ENCODE measurements around the gene CHRNB1. TPM values are rescaled to one million over a fixed set of nuclear protein-coding genes. Genes with fewer than 3 reads are reported as not detected.
"Not testable (repeated sequence)": the region's sequence is repeated elsewhere in the genome, so short reads cannot be mapped to it uniquely, and the experiment has no call there.

CHRNB1 gene
- total RNA-seq, 2 donors from 2014 or later: 12.4 to 13.8 TPM

GRCh38 chr17:7460850-7461660, 16.2 kb downstream of the CHRNB1 start:
- DNase-seq: no peak
- no peak for ATAC-seq
- intact Hi-C loops (cut with DNase I): no loop called here

- ATAC-seq: no peak
- intact Hi-C loops (cut with DNase I): no loop called here
- no peak for DNase-seq
Measured at GRCh38 chr17:7462474-7463371, 17.9 kb downstream of the CHRNB1 start.

GRCh38 chr17:7463372-7463846, 18.5 kb downstream of the CHRNB1 start:
- no peak for ATAC-seq
- intact Hi-C loops (cut with DNase I): no loop called here
- DNase-seq: no peak

- ATAC-seq: no peak
- intact Hi-C loops (cut with DNase I): no loop called here
- DNase-seq: no peak
Measured at GRCh38 chr17:7464081-7464480, 19.2 kb downstream of the CHRNB1 start.

- ATAC-seq (no peak), DNase-seq (no peak)
- intact Hi-C loops (cut with DNase I): no loop called here
Measured at GRCh38 chr17:7465597-7466275, 20.9 kb downstream of the CHRNB1 start.

DNA sequence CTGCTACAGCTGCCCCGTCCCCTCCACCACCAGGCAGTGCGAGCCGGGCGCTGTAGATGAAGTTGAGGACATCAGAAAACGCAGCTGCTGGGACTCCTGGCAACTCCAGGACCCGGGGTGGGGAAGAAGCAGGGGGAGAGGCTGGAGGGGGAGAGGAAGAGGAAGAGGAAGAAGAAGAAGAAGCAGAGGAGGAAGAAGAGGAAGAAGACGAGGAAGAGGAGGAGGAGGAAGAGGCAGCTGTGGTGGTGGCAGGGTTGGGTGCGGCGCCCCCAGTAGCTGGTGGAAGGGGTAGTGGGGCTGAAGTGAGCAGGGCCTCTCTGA, 21.4 kb downstream of the CHRNB1 start:
- intact Hi-C loops (cut with DNase I): no loop called here
- ATAC-seq: no peak
- no peak for DNase-seq

GRCh38 chr17:7466639-7467341, 21.9 kb downstream of the CHRNB1 start:
- peak; percentile 81 for DNase-seq
- intact Hi-C loops (cut with DNase I): no loop called here
- peak; percentile 36 to 54 for ATAC-seq

GRCh38 chr17:7467498-7467897, 22.6 kb downstream of the CHRNB1 start:
- ATAC-seq (no peak), DNase-seq (no peak)
- intact Hi-C loops (cut with DNase I): no loop called here

GRCh38 chr17:7468290-7468689, 23.4 kb downstream of the CHRNB1 start:
- ATAC-seq (no peak), DNase-seq (no peak)
- intact Hi-C loops (cut with DNase I): no loop called here

GRCh38 chr17:7468804-7469389, 24.0 kb downstream of the CHRNB1 start:
- intact Hi-C loops (cut with DNase I): no loop called here
- no peak for DNase-seq
- no peak for ATAC-seq

- intact Hi-C loops (cut with DNase I); ATAC-seq; DNase-seq: not testable (repeated sequence)
Measured at GRCh38 chr17:7469843-7470242, 25.0 kb downstream of the CHRNB1 start.

DNA sequence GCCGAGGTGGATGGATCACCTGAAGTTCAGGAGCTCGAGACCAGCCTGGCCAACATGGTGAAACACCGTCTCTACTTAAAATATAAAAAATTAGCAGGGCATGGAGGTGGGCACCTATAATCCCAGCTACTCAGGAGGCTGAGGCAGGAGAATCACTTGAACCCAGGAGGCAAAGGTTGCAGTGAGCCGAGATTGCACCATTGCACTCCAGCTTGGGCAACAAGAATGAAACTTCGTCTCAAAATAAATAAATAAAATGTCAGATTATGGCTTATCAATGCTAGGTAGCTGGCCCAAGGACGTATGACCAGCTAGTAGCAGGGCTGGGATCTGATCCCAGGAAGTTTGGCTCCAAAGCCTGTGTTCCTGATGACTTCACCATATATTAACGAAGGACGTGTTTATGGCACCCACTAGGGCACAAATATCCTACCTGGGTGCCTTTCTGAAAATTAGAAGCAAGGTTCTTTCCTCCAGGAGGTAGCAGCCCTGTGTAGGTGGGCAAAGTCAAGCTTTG, 25.7 kb downstream of the CHRNB1 start:
- intact Hi-C loops (cut with DNase I); ATAC-seq; DNase-seq: not testable (repeated sequence)

GRCh38 chr17:7471729-7472128, 26.9 kb downstream of the CHRNB1 start:
- no peak for DNase-seq
- intact Hi-C loops (cut with DNase I): no loop called here
- ATAC-seq: no peak

DNA sequence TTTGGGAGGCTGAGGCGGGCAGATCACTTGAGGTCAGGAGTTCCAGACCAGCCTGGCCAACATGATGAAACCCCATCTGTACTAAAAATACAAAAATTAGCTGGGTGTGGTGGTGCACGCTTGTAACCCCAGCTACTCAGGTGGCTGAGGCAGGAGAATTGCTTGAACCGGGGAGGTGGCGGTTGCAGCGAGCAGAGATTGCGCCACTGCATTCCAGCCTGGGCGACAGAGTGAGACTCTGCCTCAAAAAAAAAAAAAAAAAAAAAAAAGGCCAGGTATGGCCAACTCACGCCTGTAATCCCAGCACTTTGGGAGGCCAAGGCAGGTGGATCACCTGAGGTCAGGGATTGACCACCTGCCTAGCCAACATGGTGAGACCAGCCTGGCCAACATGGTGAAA, 29.9 kb downstream of the CHRNB1 start:
- not testable (repeated sequence) for DNase-seq

DNA sequence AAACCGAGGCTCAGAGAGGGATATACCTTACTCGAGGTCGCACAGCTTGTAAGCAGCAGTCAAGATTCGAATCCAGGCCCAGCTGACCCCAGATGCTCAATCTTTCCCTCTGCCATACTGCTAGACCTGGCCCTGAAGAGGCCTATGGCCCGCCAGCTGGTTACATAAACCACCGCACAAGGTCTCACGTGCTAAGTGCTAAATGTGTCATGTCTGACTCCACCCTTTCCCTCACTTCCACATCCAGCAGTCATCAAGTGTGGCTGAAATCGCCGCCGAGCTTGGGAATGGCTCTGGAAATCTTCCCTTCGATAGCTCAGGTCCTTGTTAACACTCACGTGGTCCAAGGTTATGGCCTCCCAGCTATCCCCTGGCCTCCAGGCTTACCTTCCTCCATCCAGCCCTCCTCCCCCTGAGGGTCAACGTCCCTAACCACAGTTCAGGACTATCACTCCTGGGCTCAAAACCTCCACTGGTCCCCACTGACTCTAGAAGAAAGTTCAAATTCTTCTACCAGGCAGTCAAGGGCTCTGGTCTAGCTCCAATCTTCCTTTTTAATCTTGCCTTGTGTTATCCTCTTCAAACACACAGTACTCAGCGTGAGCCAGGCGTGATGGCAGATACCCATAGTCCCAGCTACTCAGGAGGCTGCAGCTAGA, 31.0 kb downstream of the CHRNB1 start:
- ATAC-seq (peak; percentile 19 to 37), DNase-seq (peak; percentile 73)
- intact Hi-C loops (cut with DNase I): no loop called here

More for the DNA sequence above, 29.9 kb downstream of the CHRNB1 start:
- intact Hi-C loops (cut with DNase I); ATAC-seq: not testable (repeated sequence)

- ATAC-seq (peak in 1 of 2 donors; percentile 17), DNase-seq (no peak)
- intact Hi-C loops (cut with DNase I): no loop called here
Measured at GRCh38 chr17:7476494-7476893, 31.6 kb downstream of the CHRNB1 start.

GRCh38 chr17:7476951-7477350, 32.1 kb downstream of the CHRNB1 start:
- intact Hi-C loops (cut with DNase I): no loop called here
- DNase-seq: no peak
- no peak for ATAC-seq

Measured in left cardiac atrium (tissue), 4 donors.